MM.1S (cell line): ENCODE measurements around the gene FRMD4B.

Experiments used
- EZH2 ChIP-seq: fragments of 300-600 bp; sonication (generic); optimal IDR thresholded peaks from 2 replicates; pipeline ENCODE3; 2017; ENCODE audit warnings: low read depth, mild to moderate bottlenecking, antibody characterized with exemption, low read length, mixed read lengths
- EZH2phosphoT487 ChIP-seq: fragments of 300-600 bp; sonication (generic); IDR thresholded peaks from 2 replicates; pipeline ENCODE4 v1.6.1; 2018; ENCODE audit warnings: antibody characterized with exemption, low read length
- TF ChIP-seq, protein P1 (sequence below): fragments of 300-600 bp; sonication (generic); IDR thresholded peaks from 2 replicates; pipeline ENCODE4 v1.5.1; 2016; ENCODE audit warnings: antibody characterized with exemption, low read length, mixed read lengths

DNA sequence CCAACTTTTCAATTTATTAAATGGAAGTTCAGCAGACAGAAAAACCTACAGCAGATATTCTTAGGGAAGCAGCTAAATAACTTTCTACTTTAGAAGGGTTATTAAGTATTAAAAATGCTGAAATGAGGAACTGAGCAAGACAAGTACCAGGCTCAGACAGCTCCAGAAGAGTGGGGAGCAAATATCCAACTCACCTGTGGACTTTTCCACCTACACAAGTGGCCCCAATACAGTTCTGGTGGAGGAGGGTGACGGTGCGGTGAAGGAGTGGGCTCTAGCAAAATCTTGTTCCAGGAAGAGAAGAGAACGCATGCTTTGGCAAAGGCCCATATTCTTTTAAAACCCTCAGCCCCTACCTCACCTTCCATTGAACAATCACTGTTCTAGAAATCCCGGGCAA, 133.7 kb downstream of the FRMD4B start:
- TF ChIP-seq EZH2 = no peak
- TF ChIP-seq, protein P1, sequence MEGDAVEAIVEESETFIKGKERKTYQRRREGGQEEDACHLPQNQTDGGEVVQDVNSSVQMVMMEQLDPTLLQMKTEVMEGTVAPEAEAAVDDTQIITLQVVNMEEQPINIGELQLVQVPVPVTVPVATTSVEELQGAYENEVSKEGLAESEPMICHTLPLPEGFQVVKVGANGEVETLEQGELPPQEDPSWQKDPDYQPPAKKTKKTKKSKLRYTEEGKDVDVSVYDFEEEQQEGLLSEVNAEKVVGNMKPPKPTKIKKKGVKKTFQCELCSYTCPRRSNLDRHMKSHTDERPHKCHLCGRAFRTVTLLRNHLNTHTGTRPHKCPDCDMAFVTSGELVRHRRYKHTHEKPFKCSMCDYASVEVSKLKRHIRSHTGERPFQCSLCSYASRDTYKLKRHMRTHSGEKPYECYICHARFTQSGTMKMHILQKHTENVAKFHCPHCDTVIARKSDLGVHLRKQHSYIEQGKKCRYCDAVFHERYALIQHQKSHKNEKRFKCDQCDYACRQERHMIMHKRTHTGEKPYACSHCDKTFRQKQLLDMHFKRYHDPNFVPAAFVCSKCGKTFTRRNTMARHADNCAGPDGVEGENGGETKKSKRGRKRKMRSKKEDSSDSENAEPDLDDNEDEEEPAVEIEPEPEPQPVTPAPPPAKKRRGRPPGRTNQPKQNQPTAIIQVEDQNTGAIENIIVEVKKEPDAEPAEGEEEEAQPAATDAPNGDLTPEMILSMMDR = no peak
- TF ChIP-seq EZH2phosphoT487 = no peak
